GM12878 (cell line): ENCODE data around the gene DNAAF2.

ENCODE experiments used
- CTCF ChIP-seq, 3 experiments: IDR thresholded peaks in 2 of 3; conservative IDR thresholded peaks in 1 of 3; 2 replicates each; pipeline ENCODE4 v1.5.1; 2011; ENCODE audit warnings: low read depth in 3 of 3, low read length in 3 of 3, mild to moderate bottlenecking in 3 of 3, control low read depth in 2 of 3, moderate library complexity in 2 of 3, inconsistent platforms in 1 of 3, mixed read lengths in 1 of 3; ENCODE audit not compliant: control insufficient read depth in 2 of 3, insufficient read depth in 1 of 3; ENCODE audit errors: extremely low read depth in 1 of 3
- EP300 ChIP-seq, 2 experiments: fragments of 150-350 bp in 1 of 2; IDR thresholded peaks; 2 replicates each; pipeline ENCODE4 v1.6.1; 2011 to 2012; ENCODE audit warnings: low read depth in 2 of 2, low read length in 2 of 2, borderline replicate concordance in 1 of 2, improper control_type of control experiment in 1 of 2, inconsistent platforms in 1 of 2; ENCODE audit not compliant: control insufficient read depth in 1 of 2
- FOXM1 ChIP-seq: IDR thresholded peaks from 2 replicates; pipeline ENCODE4 v1.6.1; 2012; ENCODE audit warnings: low read depth, mild to moderate bottlenecking, inconsistent platforms, low read length, moderate library complexity
- MYC ChIP-seq: IDR thresholded peaks from 2 replicates; pipeline ENCODE4 v1.6.1; 2011; ENCODE audit warnings: mild to moderate bottlenecking, low read length, moderate library complexity, inconsistent platforms; ENCODE audit not compliant: insufficient read depth, insufficient replicate concordance, insufficient read length, severe bottlenecking
- POLR2A ChIP-seq: IDR thresholded peaks from 2 replicates; pipeline ENCODE4 v1.6.1; 2011; ENCODE audit warnings: low read depth, mild to moderate bottlenecking, low read length
- RCOR1 ChIP-seq: conservative IDR thresholded peaks from 2 replicates; pipeline ENCODE4 v1.6.1; 2012; ENCODE audit warnings: low read depth, low read length, improper control_type of control experiment
- SIN3A ChIP-seq: IDR thresholded peaks from 2 replicates; pipeline ENCODE4 v1.6.1; 2012; ENCODE audit warnings: low read depth, low read length, improper control_type of control experiment
- TF ChIP-seq, protein P1 (sequence below): fragments of 450-650 bp; IDR thresholded peaks from 2 replicates; pipeline ENCODE4 v1.6.1; 2017; ENCODE audit warnings: mild to moderate bottlenecking

DNA sequence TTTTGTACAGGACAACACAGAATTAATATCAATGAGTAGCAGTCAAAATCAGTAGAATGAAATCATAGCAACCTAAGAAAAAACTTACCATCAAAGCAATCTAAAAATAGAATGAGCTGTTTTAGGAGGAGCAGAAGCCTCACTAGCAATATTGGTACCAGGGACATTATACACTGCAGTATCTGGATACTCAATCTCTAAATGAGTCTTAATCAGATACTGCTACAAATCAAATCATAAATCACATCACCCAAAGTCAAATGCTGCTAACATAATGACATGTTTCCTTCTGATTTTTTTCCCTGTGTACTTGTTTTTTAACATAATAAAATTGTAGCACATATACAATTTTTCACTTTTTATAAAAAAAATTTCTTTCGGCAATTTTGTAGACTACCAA, 56.9 kb downstream of the DNAAF2 start:
- TF ChIP-seq, protein P1, sequence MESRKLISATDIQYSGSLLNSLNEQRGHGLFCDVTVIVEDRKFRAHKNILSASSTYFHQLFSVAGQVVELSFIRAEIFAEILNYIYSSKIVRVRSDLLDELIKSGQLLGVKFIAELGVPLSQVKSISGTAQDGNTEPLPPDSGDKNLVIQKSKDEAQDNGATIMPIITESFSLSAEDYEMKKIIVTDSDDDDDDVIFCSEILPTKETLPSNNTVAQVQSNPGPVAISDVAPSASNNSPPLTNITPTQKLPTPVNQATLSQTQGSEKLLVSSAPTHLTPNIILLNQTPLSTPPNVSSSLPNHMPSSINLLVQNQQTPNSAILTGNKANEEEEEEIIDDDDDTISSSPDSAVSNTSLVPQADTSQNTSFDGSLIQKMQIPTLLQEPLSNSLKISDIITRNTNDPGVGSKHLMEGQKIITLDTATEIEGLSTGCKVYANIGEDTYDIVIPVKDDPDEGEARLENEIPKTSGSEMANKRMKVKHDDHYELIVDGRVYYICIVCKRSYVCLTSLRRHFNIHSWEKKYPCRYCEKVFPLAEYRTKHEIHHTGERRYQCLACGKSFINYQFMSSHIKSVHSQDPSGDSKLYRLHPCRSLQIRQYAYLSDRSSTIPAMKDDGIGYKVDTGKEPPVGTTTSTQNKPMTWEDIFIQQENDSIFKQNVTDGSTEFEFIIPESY, result no peak
- no peak for TF ChIP-seq FOXM1
- no peak for TF ChIP-seq EP300 (IDR thresholded peaks at IDR 0.05; ENCODE audit: borderline replicate concordance in 1 of 2, control insufficient read depth in 1 of 2, low read depth in 2 of 2, low read length in 2 of 2)
- TF ChIP-seq SIN3A, result no peak
- TF ChIP-seq RCOR1, result no peak
- no peak for TF ChIP-seq CTCF (IDR thresholded peaks at IDR 0.05 in 2 of 3, conservative IDR thresholded peaks at IDR 0.05 in 1 of 3; ENCODE audit: control insufficient read depth in 2 of 3, extremely low read depth in 1 of 3, insufficient read depth in 1 of 3, low read depth in 3 of 3, low read length in 3 of 3)
- no peak for TF ChIP-seq POLR2A
- no peak for TF ChIP-seq MYC
